IMR-90 (cell line): ENCODE results near the gene TSPO.

Experiments used
- BHLHE40 ChIP-seq: fragments of 150-350 bp; IDR thresholded peaks from 2 replicates; pipeline ENCODE4 v1.6.1; 2016; ENCODE audit warnings: mild to moderate bottlenecking, low read depth, low read length
- CEBPB ChIP-seq: IDR thresholded peaks from 2 replicates; pipeline ENCODE4 v1.6.1; 2012; ENCODE audit warnings: low read depth, low read length, improper control_type of control experiment
- CHD1 ChIP-seq: IDR thresholded peaks from 2 replicates; pipeline ENCODE4 v1.6.1; 2012; ENCODE audit warnings: low read depth, low read length, improper control_type of control experiment
- FOS ChIP-seq: fragments of 150-350 bp; IDR thresholded peaks from 2 replicates; pipeline ENCODE4 v1.6.1; 2016; ENCODE audit warnings: low read depth, low read length
- MAFK ChIP-seq: IDR thresholded peaks from 2 replicates; pipeline ENCODE4 v1.6.1; 2012; ENCODE audit warnings: low read depth, low read length, improper control_type of control experiment
- MAZ ChIP-seq: IDR thresholded peaks from 2 replicates; pipeline ENCODE4 v1.6.1; 2012; ENCODE audit warnings: low read depth, mild to moderate bottlenecking, low read length, improper control_type of control experiment, moderate library complexity, borderline replicate concordance
- POLR2A ChIP-seq: IDR thresholded peaks from 2 replicates; pipeline ENCODE4 v1.6.1; 2012; ENCODE audit warnings: mild to moderate bottlenecking, low read depth, low read length
- RAD21 ChIP-seq: IDR thresholded peaks from 2 replicates; pipeline ENCODE4 v1.6.1; 2012; ENCODE audit warnings: low read length, improper control_type of control experiment
- RFX5 ChIP-seq: IDR thresholded peaks from 2 replicates; pipeline ENCODE4 v1.8.0; 2012; ENCODE audit warnings: low read depth, mild to moderate bottlenecking, low read length, moderate library complexity
- SMC3 ChIP-seq: fragments of 150-350 bp; IDR thresholded peaks from 2 replicates; pipeline ENCODE4 v1.6.1; 2016; ENCODE audit warnings: low read depth, mild to moderate bottlenecking, antibody characterized with exemption, low read length, moderate library complexity
- TF ChIP-seq, protein P1 (sequence below): fragments of 150-350 bp; IDR thresholded peaks from 2 replicates; pipeline ENCODE4 v1.6.1; 2016; ENCODE audit warnings: low read depth, mild to moderate bottlenecking, low read length, moderate library complexity, borderline replicate concordance
- TF ChIP-seq, protein P2 (sequence below): conservative IDR thresholded peaks from 2 replicates; pipeline ENCODE4 v1.5.1; 2012; ENCODE audit warnings: mild to moderate bottlenecking, low read depth, low read length, improper control_type of control experiment
- TF ChIP-seq, protein P3 (sequence below): fragments of 150-350 bp; IDR thresholded peaks from 2 replicates; pipeline ENCODE4 v1.6.1; 2017; ENCODE audit warnings: mild to moderate bottlenecking, antibody characterized with exemption, low read length, low read depth

DNA sequence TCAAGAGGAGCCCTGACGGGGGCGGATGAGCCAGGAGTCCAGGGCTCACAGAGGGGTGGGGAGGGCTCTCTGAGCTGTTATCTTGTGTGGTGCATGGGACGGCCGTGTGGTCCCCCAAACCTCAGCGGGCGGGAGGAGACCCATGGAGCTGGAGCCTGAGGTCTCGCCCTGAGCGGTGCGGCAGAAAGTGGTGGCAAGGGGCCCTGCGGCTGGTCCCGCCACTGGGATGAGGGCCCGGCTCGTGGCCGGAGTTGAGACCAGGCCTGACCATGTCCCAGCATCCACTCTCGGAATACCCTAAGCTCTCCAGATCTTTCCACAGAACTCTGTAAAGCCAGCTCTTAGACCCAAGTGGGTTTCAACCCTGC, 58.1 kb downstream of the TSPO start:
- TF ChIP-seq, protein P1, sequence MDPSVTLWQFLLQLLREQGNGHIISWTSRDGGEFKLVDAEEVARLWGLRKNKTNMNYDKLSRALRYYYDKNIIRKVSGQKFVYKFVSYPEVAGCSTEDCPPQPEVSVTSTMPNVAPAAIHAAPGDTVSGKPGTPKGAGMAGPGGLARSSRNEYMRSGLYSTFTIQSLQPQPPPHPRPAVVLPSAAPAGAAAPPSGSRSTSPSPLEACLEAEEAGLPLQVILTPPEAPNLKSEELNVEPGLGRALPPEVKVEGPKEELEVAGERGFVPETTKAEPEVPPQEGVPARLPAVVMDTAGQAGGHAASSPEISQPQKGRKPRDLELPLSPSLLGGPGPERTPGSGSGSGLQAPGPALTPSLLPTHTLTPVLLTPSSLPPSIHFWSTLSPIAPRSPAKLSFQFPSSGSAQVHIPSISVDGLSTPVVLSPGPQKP = no peak
- TF ChIP-seq RFX5 (no peak), SMC3 (no peak), MAZ (no peak), RAD21 (no peak), BHLHE40 (no peak), POLR2A (no peak), CEBPB (no peak), MAFK (no peak), FOS (no peak), CHD1 (no peak)
- TF ChIP-seq, protein P2, sequence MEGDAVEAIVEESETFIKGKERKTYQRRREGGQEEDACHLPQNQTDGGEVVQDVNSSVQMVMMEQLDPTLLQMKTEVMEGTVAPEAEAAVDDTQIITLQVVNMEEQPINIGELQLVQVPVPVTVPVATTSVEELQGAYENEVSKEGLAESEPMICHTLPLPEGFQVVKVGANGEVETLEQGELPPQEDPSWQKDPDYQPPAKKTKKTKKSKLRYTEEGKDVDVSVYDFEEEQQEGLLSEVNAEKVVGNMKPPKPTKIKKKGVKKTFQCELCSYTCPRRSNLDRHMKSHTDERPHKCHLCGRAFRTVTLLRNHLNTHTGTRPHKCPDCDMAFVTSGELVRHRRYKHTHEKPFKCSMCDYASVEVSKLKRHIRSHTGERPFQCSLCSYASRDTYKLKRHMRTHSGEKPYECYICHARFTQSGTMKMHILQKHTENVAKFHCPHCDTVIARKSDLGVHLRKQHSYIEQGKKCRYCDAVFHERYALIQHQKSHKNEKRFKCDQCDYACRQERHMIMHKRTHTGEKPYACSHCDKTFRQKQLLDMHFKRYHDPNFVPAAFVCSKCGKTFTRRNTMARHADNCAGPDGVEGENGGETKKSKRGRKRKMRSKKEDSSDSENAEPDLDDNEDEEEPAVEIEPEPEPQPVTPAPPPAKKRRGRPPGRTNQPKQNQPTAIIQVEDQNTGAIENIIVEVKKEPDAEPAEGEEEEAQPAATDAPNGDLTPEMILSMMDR = no peak
- TF ChIP-seq, protein P3, sequence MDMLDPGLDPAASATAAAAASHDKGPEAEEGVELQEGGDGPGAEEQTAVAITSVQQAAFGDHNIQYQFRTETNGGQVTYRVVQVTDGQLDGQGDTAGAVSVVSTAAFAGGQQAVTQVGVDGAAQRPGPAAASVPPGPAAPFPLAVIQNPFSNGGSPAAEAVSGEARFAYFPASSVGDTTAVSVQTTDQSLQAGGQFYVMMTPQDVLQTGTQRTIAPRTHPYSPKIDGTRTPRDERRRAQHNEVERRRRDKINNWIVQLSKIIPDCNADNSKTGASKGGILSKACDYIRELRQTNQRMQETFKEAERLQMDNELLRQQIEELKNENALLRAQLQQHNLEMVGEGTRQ = no peak
